SK-N-MC (cell line): Measurements from ENCODE around the gene PPAN.

Experiments used
- EZH2 ChIP-seq: fragments of 200-600 bp; sonication (generic); IDR thresholded peaks from one replicate; pipeline ENCODE4 v1.6.1; 2017; ENCODE audit warnings: antibody characterized with exemption
- POLR2AphosphoS5 ChIP-seq: IDR thresholded peaks from 2 replicates; pipeline ENCODE4 v1.6.1; 2012; ENCODE audit warnings: mild to moderate bottlenecking, low read depth, low read length, borderline replicate concordance

- no peak for TF ChIP-seq POLR2AphosphoS5
- TF ChIP-seq EZH2: no peak
These were observed 30.8 kb downstream of the PPAN start for GRCh38 chr19:10136936-10137335.
